ENCODE data around the gene XYLT2.
"Not testable (repeated sequence)": the region's sequence is repeated elsewhere in the genome, so short reads cannot be mapped to it uniquely, and the experiment has no call there.

Gene XYLT2

GRCh38 chr17:50311112-50311460, 34.8 kb upstream of the XYLT2 start:
- no peak for TF ChIP-seq CTCF (IDR thresholded peaks at IDR 0.05; ENCODE audit: unreplicated experiment in 3 of 3)
- H3K27me3 Mint-ChIP-seq (ENCODE audit: low read depth): peaks cover 8% of the 10 kb centered on the region
- no peaks in the 10 kb centered on the region for H3K36me3 Mint-ChIP-seq (ENCODE audit: low read depth)
- H3K4me1 Mint-ChIP-seq: peaks cover 34% of the 10 kb centered on the region
- H3K9me3 Mint-ChIP-seq: peaks cover 4% of the 10 kb centered on the region
- H3K27ac Mint-ChIP-seq: no peak overlapping the region
- no peak overlapping the region for H3K4me3 Mint-ChIP-seq

- H3K36me3 Mint-ChIP-seq (ENCODE audit: low read depth): no peaks in the 10 kb centered on the region
- peaks cover 8% of the 10 kb centered on the region for H3K27me3 Mint-ChIP-seq (ENCODE audit: low read depth)
- H3K4me1 Mint-ChIP-seq: peaks cover 30% of the 10 kb centered on the region
- TF ChIP-seq CTCF (IDR thresholded peaks at IDR 0.05; ENCODE audit: unreplicated experiment in 3 of 3): no peak
- no peak overlapping the region for H3K4me3 Mint-ChIP-seq
- H3K27ac Mint-ChIP-seq: peak overlapping the region in 1 of 3 experiments; percentile 33
- H3K9me3 Mint-ChIP-seq: peaks cover 4% of the 10 kb centered on the region
Measured at GRCh38 chr17:50311483-50311882, 34.4 kb upstream of the XYLT2 start.

- TF ChIP-seq CTCF (IDR thresholded peaks at IDR 0.05; ENCODE audit: unreplicated experiment in 3 of 3): no peak
- H3K4me3 Mint-ChIP-seq: no peak overlapping the region
- H3K27me3 Mint-ChIP-seq (ENCODE audit: low read depth): peaks cover 8% of the 10 kb centered on the region
- no peak overlapping the region for H3K27ac Mint-ChIP-seq
- peaks cover 4% of the 10 kb centered on the region for H3K9me3 Mint-ChIP-seq
- no peaks in the 10 kb centered on the region for H3K36me3 Mint-ChIP-seq (ENCODE audit: low read depth)
- peaks cover 29% of the 10 kb centered on the region for H3K4me1 Mint-ChIP-seq
Measured at GRCh38 chr17:50312308-50312707, 33.6 kb upstream of the XYLT2 start.

GRCh38 chr17:50314456-50315011, 31.4 kb upstream of the XYLT2 start:
- Mint-ChIP-seq H3K27me3 (ENCODE audit: low read depth) (peaks cover 8% of the 10 kb centered on the region), H3K4me3 (no peak overlapping the region), H3K36me3 (ENCODE audit: low read depth) (no peaks in the 10 kb centered on the region), H3K9me3 (peaks cover 4% of the 10 kb centered on the region), H3K4me1 (peaks cover 29% of the 10 kb centered on the region), H3K27ac (peak overlapping the region in 1 of 3 experiments; percentile 67)
- TF ChIP-seq CTCF (IDR thresholded peaks at IDR 0.05; ENCODE audit: unreplicated experiment in 3 of 3): no peak

- Mint-ChIP-seq H3K4me1 (peaks cover 21% of the 10 kb centered on the region), H3K27ac (peak overlapping the region in 2 of 3 experiments; percentile 60 to 71), H3K4me3 (no peak overlapping the region), H3K36me3 (ENCODE audit: low read depth) (no peaks in the 10 kb centered on the region), H3K27me3 (ENCODE audit: low read depth) (peaks cover 5% of the 10 kb centered on the region), H3K9me3 (peaks cover 4% of the 10 kb centered on the region)
- TF ChIP-seq CTCF (IDR thresholded peaks at IDR 0.05; ENCODE audit: unreplicated experiment in 3 of 3): no peak
Measured at GRCh38 chr17:50316016-50316587, 29.8 kb upstream of the XYLT2 start.

GRCh38 chr17:50316660-50317059, 29.3 kb upstream of the XYLT2 start:
- H3K36me3 Mint-ChIP-seq (ENCODE audit: low read depth); H3K27ac Mint-ChIP-seq; H3K9me3 Mint-ChIP-seq; H3K4me3 Mint-ChIP-seq; H3K27me3 Mint-ChIP-seq (ENCODE audit: low read depth): not testable (repeated sequence)
- H3K4me1 Mint-ChIP-seq: peaks cover 23% of the 10 kb centered on the region
